DOHH2 (cell line): Measurements from ENCODE around the gene SIGLEC7.

Source experiments
- H3F3A ChIP-seq: fragments of 200-600 bp; sonication (generic), shearing (Covaris generic); 2 replicates; pipeline ENCODE4 v1.6.0; 2016; ENCODE audit warnings: antibody characterized with exemption, mild to moderate bottlenecking; ENCODE audit not compliant: control insufficient read depth, insufficient read depth
- H3K27ac ChIP-seq: fragments of 200-600 bp; sonication (generic); 2 replicates; pipeline ENCODE4 v1.5.1; 2014; ENCODE audit warnings: low read depth, mild to moderate bottlenecking, low read length, moderate library complexity
- H3K27me3 ChIP-seq: fragments of 200-600 bp; sonication (generic); 2 replicates; pipeline ENCODE4 v1.6.1; 2014; ENCODE audit warnings: mild to moderate bottlenecking, low read length, mixed read lengths; ENCODE audit not compliant: control insufficient read depth
- H3K36me3 ChIP-seq: fragments of 200-600 bp; sonication (generic); 2 replicates; pipeline ENCODE4 v1.6.1; 2014; ENCODE audit warnings: mild to moderate bottlenecking, low read length, moderate library complexity, mixed read lengths; ENCODE audit not compliant: control insufficient read depth
- H3K4me1 ChIP-seq: fragments of 200-600 bp; sonication (generic); 2 replicates; pipeline ENCODE4 v1.6.1; 2014; ENCODE audit warnings: mild to moderate bottlenecking, low read length, mixed read lengths; ENCODE audit not compliant: control insufficient read depth
- H3K4me2 ChIP-seq: fragments of 200-600 bp; sonication (generic); 2 replicates; pipeline ENCODE4 v1.6.0; 2014; ENCODE audit warnings: mild to moderate bottlenecking, low read length, moderate library complexity
- H3K4me3 ChIP-seq: fragments of 200-600 bp; sonication (generic); 2 replicates; pipeline ENCODE4 v1.5.1; 2014; ENCODE audit warnings: mild to moderate bottlenecking, low read length, mixed read lengths
- H3K79me2 ChIP-seq: fragments of 200-600 bp; sonication (generic); 2 replicates; pipeline ENCODE4 v1.6.1; 2014; ENCODE audit warnings: mild to moderate bottlenecking, low read length, mixed read lengths; ENCODE audit not compliant: control insufficient read depth
- H3K9me2 ChIP-seq: fragments of 200-600 bp; sonication (generic); replicated peaks from 2 replicates; pipeline ENCODE4 v1.6.1; 2014; ENCODE audit warnings: mild to moderate bottlenecking, low read length, mixed read lengths; ENCODE audit not compliant: control insufficient read depth
- H3K9me3 ChIP-seq: fragments of 200-600 bp; sonication (generic); 2 replicates; pipeline ENCODE4 v1.6.1; 2014; ENCODE audit warnings: antibody characterized with exemption, low read length, mixed read lengths; ENCODE audit not compliant: control insufficient read depth, insufficient read depth
- H4K20me1 ChIP-seq: fragments of 200-600 bp; sonication (generic); 2 replicates; pipeline ENCODE4 v1.6.0; 2014; ENCODE audit warnings: low read depth, mild to moderate bottlenecking, antibody characterized with exemption, low read length, moderate library complexity; ENCODE audit not compliant: control insufficient read depth, insufficient read depth
- EZH2phosphoT487 ChIP-seq: fragments of 200-600 bp; sonication (generic); IDR thresholded peaks from 2 replicates; pipeline ENCODE4 v1.6.1; 2017; ENCODE audit warnings: borderline replicate concordance, mild to moderate bottlenecking, antibody characterized with exemption, low read length, moderate library complexity, mixed read lengths
- TF ChIP-seq, protein P1 (sequence below): fragments of 200-600 bp; sonication (generic); IDR thresholded peaks from one replicate; pipeline ENCODE4 v1.5.1; 2014; ENCODE audit warnings: antibody characterized with exemption, mild to moderate bottlenecking, low read depth, low read length; ENCODE audit not compliant: poor library complexity, severe bottlenecking

SIGLEC7 gene

DNA sequence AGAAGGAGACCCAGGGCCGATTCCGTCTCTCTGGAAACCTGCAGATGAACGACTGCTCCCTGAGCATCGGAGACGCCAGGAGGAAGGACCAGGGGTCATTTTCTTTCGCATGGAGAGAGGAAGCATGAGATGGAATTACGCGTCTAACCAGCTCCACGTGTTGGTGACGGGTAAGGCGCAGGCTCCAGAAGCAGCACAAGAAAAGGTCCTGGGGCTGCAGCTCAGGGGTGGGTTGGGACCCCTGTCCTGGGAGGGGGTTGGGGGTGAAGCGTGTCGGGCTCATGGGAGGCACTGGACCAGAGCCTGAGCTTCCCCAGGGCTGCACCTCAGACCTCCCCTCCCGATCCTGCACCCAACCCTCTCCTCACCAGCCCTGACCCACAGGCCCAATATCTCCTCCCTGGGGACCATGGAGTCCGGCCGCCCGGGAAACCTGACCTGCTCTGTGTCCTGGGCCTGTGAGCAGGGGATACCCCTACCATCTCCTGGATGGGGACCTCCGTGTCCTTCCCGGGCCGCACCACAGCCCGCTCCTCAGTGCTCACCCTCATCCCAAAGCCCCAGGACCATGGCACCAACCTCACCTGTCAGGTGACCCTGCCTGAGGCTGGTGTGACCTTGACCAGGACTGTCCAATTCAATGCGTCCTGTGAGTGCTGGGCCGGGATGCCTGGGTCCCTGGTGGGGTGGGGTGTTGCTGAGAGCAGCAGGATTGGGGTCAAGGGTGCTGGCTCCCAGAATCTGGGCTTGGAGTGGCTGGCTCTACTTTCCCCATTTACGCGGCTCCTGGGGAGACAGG, 43.2 kb downstream of the SIGLEC7 start:
- H3K27ac ChIP-seq: no peak overlapping the region
- no peaks in the 10 kb centered on the region for H3K9me2 ChIP-seq
- TF ChIP-seq EZH2phosphoT487: no peak
- TF ChIP-seq, protein P1, sequence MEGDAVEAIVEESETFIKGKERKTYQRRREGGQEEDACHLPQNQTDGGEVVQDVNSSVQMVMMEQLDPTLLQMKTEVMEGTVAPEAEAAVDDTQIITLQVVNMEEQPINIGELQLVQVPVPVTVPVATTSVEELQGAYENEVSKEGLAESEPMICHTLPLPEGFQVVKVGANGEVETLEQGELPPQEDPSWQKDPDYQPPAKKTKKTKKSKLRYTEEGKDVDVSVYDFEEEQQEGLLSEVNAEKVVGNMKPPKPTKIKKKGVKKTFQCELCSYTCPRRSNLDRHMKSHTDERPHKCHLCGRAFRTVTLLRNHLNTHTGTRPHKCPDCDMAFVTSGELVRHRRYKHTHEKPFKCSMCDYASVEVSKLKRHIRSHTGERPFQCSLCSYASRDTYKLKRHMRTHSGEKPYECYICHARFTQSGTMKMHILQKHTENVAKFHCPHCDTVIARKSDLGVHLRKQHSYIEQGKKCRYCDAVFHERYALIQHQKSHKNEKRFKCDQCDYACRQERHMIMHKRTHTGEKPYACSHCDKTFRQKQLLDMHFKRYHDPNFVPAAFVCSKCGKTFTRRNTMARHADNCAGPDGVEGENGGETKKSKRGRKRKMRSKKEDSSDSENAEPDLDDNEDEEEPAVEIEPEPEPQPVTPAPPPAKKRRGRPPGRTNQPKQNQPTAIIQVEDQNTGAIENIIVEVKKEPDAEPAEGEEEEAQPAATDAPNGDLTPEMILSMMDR: no peak
- no peaks in the 10 kb centered on the region for H3F3A ChIP-seq
- H3K4me1 ChIP-seq: 0 out of 2 replicates have a peak, but pooled peaks cover 2% of the 10 kb centered on the region
- no peaks in the 10 kb centered on the region for H3K36me3 ChIP-seq
- no peaks in the 10 kb centered on the region for H4K20me1 ChIP-seq
- H3K4me3 ChIP-seq: no peak overlapping the region
- no peaks in the 10 kb centered on the region for H3K27me3 ChIP-seq
- H3K4me2 ChIP-seq: no peak overlapping the region
- no peaks in the 10 kb centered on the region for H3K79me2 ChIP-seq
- no peaks in the 10 kb centered on the region for H3K9me3 ChIP-seq

DNA sequence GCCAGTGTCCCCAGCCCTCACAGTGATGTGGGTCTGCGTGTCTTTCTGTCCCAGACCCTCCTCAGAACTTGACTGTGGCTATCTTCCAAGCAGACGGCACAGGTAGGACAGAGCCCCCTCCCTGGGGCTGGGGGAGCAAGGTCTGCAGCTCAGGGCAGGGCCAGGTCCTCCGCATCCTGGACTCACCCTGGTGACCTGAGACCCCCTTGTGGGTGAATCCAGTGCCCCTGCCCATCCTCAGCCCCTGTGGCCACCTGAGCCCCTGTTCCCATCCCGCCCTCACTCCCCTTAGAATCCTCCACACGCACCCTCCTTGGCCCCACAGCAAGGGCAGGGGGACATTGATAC, 43.7 kb downstream of the SIGLEC7 start:
- Histone ChIP-seq H4K20me1 (no peaks in the 10 kb centered on the region), H3K27me3 (no peaks in the 10 kb centered on the region), H3F3A (no peaks in the 10 kb centered on the region), H3K4me3 (no peak overlapping the region), H3K4me1 (0 out of 2 replicates have a peak, but pooled peaks cover 2% of the 10 kb centered on the region), H3K4me2 (no peak overlapping the region), H3K9me2 (no peaks in the 10 kb centered on the region), H3K79me2 (no peaks in the 10 kb centered on the region), H3K27ac (no peak overlapping the region), H3K9me3 (no peaks in the 10 kb centered on the region), H3K36me3 (no peaks in the 10 kb centered on the region)
- TF ChIP-seq EZH2phosphoT487: no peak
- TF ChIP-seq, protein P1: no peak

DNA sequence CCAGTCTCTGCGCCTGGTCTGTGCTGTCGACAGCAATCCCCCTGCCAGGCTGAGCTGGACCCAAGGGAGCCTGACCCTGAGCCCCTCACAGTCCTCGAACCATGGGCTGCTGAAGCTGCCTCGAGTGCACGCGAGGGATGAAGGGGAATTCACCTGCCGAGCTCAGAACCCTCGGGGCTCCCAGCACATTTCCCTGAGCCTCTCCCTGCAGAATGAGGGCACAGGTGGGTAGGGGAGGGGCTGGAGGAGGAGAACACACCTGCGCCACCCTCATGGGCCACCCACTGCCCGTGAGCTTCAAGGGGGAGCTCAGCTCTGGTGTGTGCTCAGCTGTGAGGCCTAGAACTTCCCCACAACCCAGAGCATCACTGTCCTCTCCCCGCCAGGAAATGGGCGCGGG, 44.2 kb downstream of the SIGLEC7 start:
- Histone ChIP-seq H3K36me3 (no peaks in the 10 kb centered on the region), H3K79me2 (no peaks in the 10 kb centered on the region), H4K20me1 (no peaks in the 10 kb centered on the region), H3K9me2 (no peaks in the 10 kb centered on the region), H3F3A (no peaks in the 10 kb centered on the region), H3K9me3 (no peaks in the 10 kb centered on the region), H3K4me2 (no peak overlapping the region), H3K4me1 (0 out of 2 replicates have a peak, but pooled peaks cover 2% of the 10 kb centered on the region), H3K27me3 (no peaks in the 10 kb centered on the region), H3K27ac (no peak overlapping the region), H3K4me3 (no peak overlapping the region)
- TF ChIP-seq EZH2phosphoT487: no peak
- TF ChIP-seq, protein P1: no peak
